ENCODE data around the gene CD81. TPM values are rescaled to one million over a fixed set of nuclear protein-coding genes. Genes with fewer than 3 reads are reported as not detected.

The CD81 gene
- total and polyA plus RNA-seq, 2 experiments from 2014 or later: 88.6 to 290 TPM

- DNase-seq (ENCODE audit: low spot score) (no peak), ATAC-seq (no peak)
- Histone ChIP-seq H3K27ac (ENCODE audit: low read depth) (no peak overlapping the region), H3K9me2 (ENCODE audit: insufficient read depth) (no peaks in the 10 kb centered on the region), H3K27me3 (ENCODE audit: insufficient read depth) (peaks cover 6% of the 10 kb centered on the region; the same call in 1 of the 2 replicates), H3K79me2 (replicated peaks; ENCODE audit: insufficient read depth) (no peaks in the 10 kb centered on the region), H4K20me1 (replicated peaks; ENCODE audit: insufficient read depth) (no peaks in the 10 kb centered on the region), H3K4me1 (ENCODE audit: insufficient read depth) (no peaks in the 10 kb centered on the region), H3K36me3 (ENCODE audit: insufficient read depth) (no peaks in the 10 kb centered on the region), H2AFZ (no peak overlapping the region), H3K4me3 (no peak overlapping the region), H3K4me2 (no peak overlapping the region), H3F3A (replicated peaks; ENCODE audit: low read depth) (no peaks in the 10 kb centered on the region)
- Mint-ChIP-seq H3K4me3 (no peak overlapping the region), H3K4me1 (no peaks in the 10 kb centered on the region), H3K36me3 (ENCODE audit: low read depth) (no peaks in the 10 kb centered on the region), H3K9me3 (no peaks in the 10 kb centered on the region), H3K27me3 (ENCODE audit: insufficient read depth, low read depth, poor library complexity) (peaks cover 18% of the 10 kb centered on the region), H3K27ac (no peak overlapping the region)
- no peak for TF ChIP-seq CTCF (conservative IDR thresholded peaks at IDR 0.05; ENCODE audit: low read depth in 2 of 2)
- no peak for TF ChIP-seq STAT1 (IDR thresholded peaks at IDR 0.05; ENCODE audit: unreplicated experiment)
- TF ChIP-seq POLR2AphosphoS5 (IDR thresholded peaks at IDR 0.05; ENCODE audit: low read depth): no peak
- no peak for TF ChIP-seq EZH2 (IDR thresholded peaks at IDR 0.05; ENCODE audit: low read depth, unreplicated experiment)
- TF ChIP-seq CREB1 (CRISPR knock-in tag; IDR thresholded peaks at IDR 0.05; ENCODE audit: low read depth): no peak
- TF ChIP-seq REST (IDR thresholded peaks at IDR 0.05; ENCODE audit: unreplicated experiment): no peak
- TF ChIP-seq ZNF114 (CRISPR knock-in tag; IDR thresholded peaks at IDR 0.05): no peak
- no peak for TF ChIP-seq ZNF462 (CRISPR knock-in tag; IDR thresholded peaks at IDR 0.05)
- TF ChIP-seq ETS1 (IDR thresholded peaks at IDR 0.05): no peak
- no peak for TF ChIP-seq JUNB (IDR thresholded peaks at IDR 0.05; ENCODE audit: unreplicated experiment)
- TF ChIP-seq ZNF331 (CRISPR knock-in tag; IDR thresholded peaks at IDR 0.05; ENCODE audit: low read depth): no peak
- no peak for TF ChIP-seq EZH2phosphoT487 (IDR thresholded peaks at IDR 0.05; ENCODE audit: unreplicated experiment)
- TF ChIP-seq NANOG (IDR thresholded peaks at IDR 0.05; ENCODE audit: borderline replicate concordance): no peak
Measured at GRCh38 chr11:2436521-2437031, 59.5 kb downstream of the CD81 start.
